K562 (cell line): Measurements from ENCODE around the gene PIP5K1B. TPM values are rescaled to one million over a fixed set of nuclear protein-coding genes. Genes with fewer than 3 reads are reported as not detected.

Experiments used
- BHLHE40 ChIP-seq: IDR thresholded peaks from 2 replicates; pipeline ENCODE4 v1.6.1; 2011; ENCODE audit warnings: low read length, improper control_type of control experiment
- CBFA2T3 ChIP-seq: fragments of 450-650 bp; IDR thresholded peaks from 2 replicates; pipeline ENCODE4 v1.6.1; 2017
- DPF2 ChIP-seq: fragments of 450-650 bp; IDR thresholded peaks from 2 replicates; pipeline ENCODE4 v1.6.1; 2016
- GATA2 ChIP-seq: sonication (generic); formaldehyde crosslinking; IDR thresholded peaks from 2 replicates; pipeline ENCODE4 v1.4.0; 2020; ENCODE audit warnings: mild to moderate bottlenecking, missing genetic modification reagents
- HDAC8 ChIP-seq: fragments of 450-650 bp; IDR thresholded peaks from 2 replicates; pipeline ENCODE4 v1.6.1; 2016; ENCODE audit warnings: mild to moderate bottlenecking, missing genetic modification characterization, moderate library complexity, missing compliant biosample characterization
- HOXB6 ChIP-seq: fragments of 250-450 bp; sonication (Bioruptor Pico); IDR thresholded peaks from 2 replicates; pipeline ENCODE4 v1.5.1; 2022; ENCODE audit warnings: mild to moderate bottlenecking, borderline replicate concordance
- NCOA6 ChIP-seq: fragments of 450-650 bp; IDR thresholded peaks from 2 replicates; pipeline ENCODE4 v1.6.1; 2017; ENCODE audit warnings: mild to moderate bottlenecking
- NFYB ChIP-seq: IDR thresholded peaks from 2 replicates; pipeline ENCODE4 v1.6.1; 2011; ENCODE audit warnings: mild to moderate bottlenecking, moderate library complexity; ENCODE audit not compliant: insufficient read length; ENCODE audit errors: extremely low read depth
- NR2F6 ChIP-seq: fragments of 450-650 bp; formaldehyde crosslinking; IDR thresholded peaks from 2 replicates; pipeline ENCODE4 v1.4.0; 2020; ENCODE audit warnings: mild to moderate bottlenecking
- PML ChIP-seq: IDR thresholded peaks from 2 replicates; pipeline ENCODE4 v1.6.1; 2012; ENCODE audit warnings: low read length, inconsistent platforms
- PURB ChIP-seq: sonication (generic); formaldehyde crosslinking; IDR thresholded peaks from 2 replicates; pipeline ENCODE4 v1.9.0; 2021; ENCODE audit warnings: low read depth, mild to moderate bottlenecking, missing genetic modification reagents
- RBM14 ChIP-seq: fragments of 200-400 bp; formaldehyde crosslinking; IDR thresholded peaks from 2 replicates; pipeline ENCODE4 v1.6.1; 2018; ENCODE audit warnings: low read depth, mild to moderate bottlenecking, low read length, moderate library complexity, borderline replicate concordance; ENCODE audit not compliant: insufficient read depth
- SFPQ ChIP-seq: fragments of 200-400 bp; formaldehyde crosslinking; IDR thresholded peaks from 2 replicates; pipeline ENCODE4 v1.6.1; 2017; ENCODE audit warnings: mild to moderate bottlenecking, low read depth, low read length, moderate library complexity
- SP1 ChIP-seq: sonication (generic); formaldehyde crosslinking; IDR thresholded peaks from 2 replicates; pipeline ENCODE4 v1.8.1; 2022; ENCODE audit warnings: mild to moderate bottlenecking, missing genetic modification reagents
- YY1 ChIP-seq, 3 experiments: IDR thresholded peaks; 2 replicates each; pipeline ENCODE4 v1.6.1; 2011; ENCODE audit warnings: low read length in 2 of 3, mild to moderate bottlenecking in 2 of 3, moderate library complexity in 2 of 3, borderline replicate concordance in 1 of 3, control low read depth in 1 of 3, low read depth in 1 of 3; ENCODE audit not compliant: insufficient read depth in 3 of 3, insufficient replicate concordance in 2 of 3, control insufficient read depth in 1 of 3, insufficient read length in 1 of 3; ENCODE audit errors: extremely low read depth in 1 of 3
- ZFP30 ChIP-seq: fragments of 250-450 bp; sonication (Bioruptor Pico); IDR thresholded peaks from 2 replicates; pipeline ENCODE4 v1.8.0; 2022; ENCODE audit warnings: moderate library complexity, mild to moderate bottlenecking, inconsistent platforms, borderline replicate concordance
- ZNF263 ChIP-seq: sonication (generic); formaldehyde crosslinking; IDR thresholded peaks from 2 replicates; pipeline ENCODE4 v1.8.0; 2022; ENCODE audit warnings: mild to moderate bottlenecking, missing genetic modification reagents, borderline replicate concordance
- ZNF398 ChIP-seq: fragments of 250-450 bp; sonication (Bioruptor Pico); IDR thresholded peaks from 2 replicates; pipeline ENCODE4 v1.8.0; 2021; ENCODE audit warnings: moderate library complexity, mild to moderate bottlenecking, inconsistent platforms
- ZNF561 ChIP-seq: fragments of 450-650 bp; formaldehyde crosslinking; conservative IDR thresholded peaks from 2 replicates; pipeline ENCODE4 v1.4.0; 2020; ENCODE audit warnings: mild to moderate bottlenecking, moderate library complexity
- ZNF77 ChIP-seq: fragments of 250-450 bp; sonication (Bioruptor Pico); IDR thresholded peaks from 2 replicates; pipeline ENCODE4 v1.5.0; 2020
- polyA plus RNA-seq, 8 experiments: library from polyadenylated mRNA; depleted of rRNA in 4 of 8; stranded (reverse) in 5 of 8; unstranded in 3 of 8; fragments of >200 nt; fragmentation: Nextera tagmentation in 2 of 8; fragmentation: Illumina TruSeq in 1 of 8; extraction: Ambion mirVana in 2 of 8; extraction: Trizol in 1 of 8; gene quantifications; 2 replicates each; pipeline versions ENCODE4 v1.2.1 to v1.2.3, GENCODE V29; 2011 to 2014; ENCODE audit warnings: inconsistent platforms in 1 of 8, missing spikeins in 1 of 8
- total RNA-seq, 7 experiments: library from RNA; depleted of rRNA in 6 of 7; stranded (reverse); fragments of >200 nt in 6 of 7; fragmentation: Illumina TruSeq in 2 of 7; extraction: Trizol in 2 of 7; gene quantifications; 2 replicates each; pipeline versions ENCODE4 v1.2.1 to v1.2.3, GENCODE V29; 2011 to 2021; ENCODE audit warnings: low replicate concordance in 1 of 7
- TF ChIP-seq, protein P1 (sequence below): fragments of 250-450 bp; sonication (Bioruptor Pico); IDR thresholded peaks from 2 replicates; pipeline ENCODE4 v1.4.0; 2020; ENCODE audit warnings: mild to moderate bottlenecking, moderate library complexity

The PIP5K1B gene
- total and polyA plus RNA-seq, 9 of the 15 experiments (the other 6 are each of a cell fraction or from before 2014, with no cell fraction given): 3.1 to 12.9 (median 7.4) TPM

DNA sequence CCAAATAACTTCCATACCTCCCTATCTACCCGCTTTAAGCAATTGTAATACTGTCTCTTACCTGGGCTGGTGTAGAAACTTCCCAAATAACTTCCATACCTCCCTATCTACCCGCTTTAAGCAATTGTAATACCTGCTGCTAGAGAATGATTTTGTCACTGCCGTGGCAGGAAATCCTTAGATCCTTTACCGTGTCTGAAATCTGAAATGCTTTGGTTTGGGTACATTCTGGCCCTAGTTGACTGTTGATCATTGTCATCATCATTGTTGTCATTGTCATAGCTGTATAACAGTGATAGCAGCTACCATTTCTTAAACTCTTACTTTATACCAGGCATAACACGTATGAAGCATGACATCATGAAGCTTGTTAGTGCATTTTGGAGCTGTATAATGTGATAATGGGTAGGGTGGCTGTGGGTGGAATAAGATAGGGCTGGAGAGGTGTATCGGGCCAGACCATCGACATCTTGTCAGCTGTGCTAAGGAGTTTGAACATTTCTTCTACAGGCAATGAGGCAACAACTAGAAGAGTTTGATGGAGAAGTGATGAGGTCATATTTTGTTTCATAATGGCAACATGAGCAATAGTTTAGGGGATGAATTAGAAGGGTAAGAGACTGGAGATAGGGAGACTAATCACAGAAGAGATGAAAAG, 15.7 kb downstream of the PIP5K1B start (continued):
- no peak for TF ChIP-seq SFPQ
- no peak for TF ChIP-seq ZFP30
- TF ChIP-seq NR2F6: no peak
- TF ChIP-seq ZNF398 (CRISPR knock-in tag): no peak
- no peak for TF ChIP-seq RBM14
- TF ChIP-seq PURB (CRISPR knock-in tag): no peak
- no peak for TF ChIP-seq BHLHE40
- TF ChIP-seq ZNF561 (CRISPR knock-in tag): no peak
- peak; percentile 44; the same call in 1 of the 2 replicates for TF ChIP-seq DPF2
- TF ChIP-seq, protein P1, sequence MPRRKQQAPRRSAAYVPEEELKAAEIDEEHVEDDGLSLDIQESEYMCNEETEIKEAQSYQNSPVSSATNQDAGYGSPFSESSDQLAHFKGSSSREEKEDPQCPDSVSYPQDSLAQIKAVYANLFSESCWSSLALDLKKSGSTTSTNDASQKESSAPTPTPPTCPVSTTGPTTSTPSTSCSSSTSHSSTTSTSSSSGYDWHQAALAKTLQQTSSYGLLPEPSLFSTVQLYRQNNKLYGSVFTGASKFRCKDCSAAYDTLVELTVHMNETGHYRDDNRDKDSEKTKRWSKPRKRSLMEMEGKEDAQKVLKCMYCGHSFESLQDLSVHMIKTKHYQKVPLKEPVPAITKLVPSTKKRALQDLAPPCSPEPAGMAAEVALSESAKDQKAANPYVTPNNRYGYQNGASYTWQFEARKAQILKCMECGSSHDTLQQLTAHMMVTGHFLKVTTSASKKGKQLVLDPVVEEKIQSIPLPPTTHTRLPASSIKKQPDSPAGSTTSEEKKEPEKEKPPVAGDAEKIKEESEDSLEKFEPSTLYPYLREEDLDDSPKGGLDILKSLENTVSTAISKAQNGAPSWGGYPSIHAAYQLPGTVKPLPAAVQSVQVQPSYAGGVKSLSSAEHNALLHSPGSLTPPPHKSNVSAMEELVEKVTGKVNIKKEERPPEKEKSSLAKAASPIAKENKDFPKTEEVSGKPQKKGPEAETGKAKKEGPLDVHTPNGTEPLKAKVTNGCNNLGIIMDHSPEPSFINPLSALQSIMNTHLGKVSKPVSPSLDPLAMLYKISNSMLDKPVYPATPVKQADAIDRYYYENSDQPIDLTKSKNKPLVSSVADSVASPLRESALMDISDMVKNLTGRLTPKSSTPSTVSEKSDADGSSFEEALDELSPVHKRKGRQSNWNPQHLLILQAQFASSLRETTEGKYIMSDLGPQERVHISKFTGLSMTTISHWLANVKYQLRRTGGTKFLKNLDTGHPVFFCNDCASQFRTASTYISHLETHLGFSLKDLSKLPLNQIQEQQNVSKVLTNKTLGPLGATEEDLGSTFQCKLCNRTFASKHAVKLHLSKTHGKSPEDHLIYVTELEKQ (CRISPR knock-in tag): no peak
- TF ChIP-seq SP1 (CRISPR knock-in tag): no peak
- TF ChIP-seq PML: peak; percentile 34; the same call in 1 of the 2 replicates
- TF ChIP-seq HDAC8: no peak
- no peak for TF ChIP-seq NCOA6
- no peak for TF ChIP-seq ZNF77 (CRISPR knock-in tag)
- no peak for TF ChIP-seq ZNF263 (CRISPR knock-in tag)
- no peak for TF ChIP-seq YY1 (IDR thresholded peaks at IDR 0.05; ENCODE audit: borderline replicate concordance in 1 of 3, control insufficient read depth in 1 of 3, extremely low read depth in 1 of 3, insufficient read depth in 3 of 3, insufficient read length in 1 of 3, insufficient replicate concordance in 2 of 3, low read depth in 1 of 3, low read length in 2 of 3)
- TF ChIP-seq NFYB: no peak
- TF ChIP-seq CBFA2T3: peak; percentile 88
- no peak for TF ChIP-seq GATA2 (CRISPR knock-in tag)
- TF ChIP-seq HOXB6 (CRISPR knock-in tag): no peak
